ENCODE data around the gene NCAM1.

NCAM1 gene

GRCh38 chr11:112997857-112998466, 36.7 kb downstream of the NCAM1 start:
- H3K4me3 ChIP-seq (replicated peaks; ENCODE audit: low read depth, low read length) = no peak overlapping the region

GRCh38 chr11:112999520-112999919, 38.3 kb downstream of the NCAM1 start:
- H3K4me3 ChIP-seq (replicated peaks; ENCODE audit: low read depth, low read length) = no peak overlapping the region
- TF ChIP-seq CTCF (IDR thresholded peaks at IDR 0.05; ENCODE audit: low read depth, low read length, missing control alignments) = no peak
- DNase-seq (ENCODE audit: extremely low read depth, low read depth) = no peak

More at GRCh38 chr11:112997857-112998466, 36.7 kb downstream of the NCAM1 start:
- DNase-seq (ENCODE audit: extremely low read depth, low read depth) = no peak
- TF ChIP-seq CTCF (IDR thresholded peaks at IDR 0.05; ENCODE audit: low read depth, low read length, missing control alignments) = no peak

- TF ChIP-seq CTCF (IDR thresholded peaks at IDR 0.05; ENCODE audit: low read depth, low read length, missing control alignments) = no peak
- no peak for DNase-seq (ENCODE audit: extremely low read depth, low read depth)
- no peak overlapping the region for H3K4me3 ChIP-seq (replicated peaks; ENCODE audit: low read depth, low read length)
These were observed 40.5 kb downstream of the NCAM1 start for GRCh38 chr11:113001709-113002108.

- TF ChIP-seq CTCF (IDR thresholded peaks at IDR 0.05; ENCODE audit: low read depth, low read length, missing control alignments) = no peak
- no peak overlapping the region for H3K4me3 ChIP-seq (replicated peaks; ENCODE audit: low read depth, low read length)
- DNase-seq (ENCODE audit: extremely low read depth, low read depth) = no peak
These were observed 45.8 kb downstream of the NCAM1 start for GRCh38 chr11:113006896-113007445.

- no peak for TF ChIP-seq CTCF (IDR thresholded peaks at IDR 0.05; ENCODE audit: low read depth, low read length, missing control alignments)
- H3K4me3 ChIP-seq (replicated peaks; ENCODE audit: low read depth, low read length) = no peak overlapping the region
- DNase-seq (ENCODE audit: extremely low read depth, low read depth) = no peak
These were observed 53.3 kb downstream of the NCAM1 start for GRCh38 chr11:113014262-113015097.

- no peak for DNase-seq (ENCODE audit: extremely low read depth, low read depth)
- no peak for TF ChIP-seq CTCF (IDR thresholded peaks at IDR 0.05; ENCODE audit: low read depth, low read length, missing control alignments)
- H3K4me3 ChIP-seq (replicated peaks; ENCODE audit: low read depth, low read length) = no peak overlapping the region
These were observed 53.9 kb downstream of the NCAM1 start for GRCh38 chr11:113015098-113015455.

All from HFF-Myc (cell line).